ENCODE results near the gene LRRC4C. TPM values are rescaled to one million over a fixed set of nuclear protein-coding genes. Genes with fewer than 3 reads are reported as not detected.

Gene LRRC4C
- total RNA-seq, 1 donor from 2014 or later: 0.64 TPM

- H3K4me3 Mint-ChIP-seq (ENCODE audit: unreplicated experiment): no peak overlapping the region
- H3K4me1 Mint-ChIP-seq (ENCODE audit: low read depth, unreplicated experiment): peaks cover 4% of the 10 kb centered on the region
- DNase-seq: no peak
- peaks cover 6% of the 10 kb centered on the region for H3K9me3 Mint-ChIP-seq (ENCODE audit: unreplicated experiment)
- no peaks in the 10 kb centered on the region for H3K27me3 Mint-ChIP-seq (ENCODE audit: unreplicated experiment)
- H3K36me3 Mint-ChIP-seq (ENCODE audit: unreplicated experiment): no peaks in the 10 kb centered on the region
- H3K27ac Mint-ChIP-seq (ENCODE audit: unreplicated experiment): no peak overlapping the region
- no peak for TF ChIP-seq CTCF (IDR thresholded peaks at IDR 0.05; ENCODE audit: partially characterized antibody, unreplicated experiment)
Measured at GRCh38 chr11:40713083-40713482, 746.4 kb downstream of the LRRC4C start.

- Mint-ChIP-seq H3K27me3 (ENCODE audit: unreplicated experiment) (no peaks in the 10 kb centered on the region), H3K9me3 (ENCODE audit: unreplicated experiment) (peaks cover 1% of the 10 kb centered on the region), H3K27ac (ENCODE audit: unreplicated experiment) (no peak overlapping the region), H3K4me1 (ENCODE audit: low read depth, unreplicated experiment) (no peaks in the 10 kb centered on the region), H3K36me3 (ENCODE audit: unreplicated experiment) (no peaks in the 10 kb centered on the region), H3K4me3 (ENCODE audit: unreplicated experiment) (no peak overlapping the region)
- no peak for DNase-seq
- TF ChIP-seq CTCF (IDR thresholded peaks at IDR 0.05; ENCODE audit: partially characterized antibody, unreplicated experiment): no peak
Measured at GRCh38 chr11:40701027-40701426, 758.4 kb downstream of the LRRC4C start.

- Mint-ChIP-seq H3K9me3 (ENCODE audit: unreplicated experiment) (no peaks in the 10 kb centered on the region), H3K27me3 (ENCODE audit: unreplicated experiment) (no peaks in the 10 kb centered on the region), H3K36me3 (ENCODE audit: unreplicated experiment) (no peaks in the 10 kb centered on the region), H3K4me1 (ENCODE audit: low read depth, unreplicated experiment) (peaks cover 1% of the 10 kb centered on the region), H3K27ac (ENCODE audit: unreplicated experiment) (no peak overlapping the region), H3K4me3 (ENCODE audit: unreplicated experiment) (no peak overlapping the region)
- no peak for TF ChIP-seq CTCF (IDR thresholded peaks at IDR 0.05; ENCODE audit: partially characterized antibody, unreplicated experiment)
- no peak for DNase-seq
Measured at GRCh38 chr11:40689823-40690222, 769.6 kb downstream of the LRRC4C start.

GRCh38 chr11:40688369-40688768 is 771.1 kb downstream of the LRRC4C start:
- Mint-ChIP-seq H3K4me3 (ENCODE audit: unreplicated experiment) (no peak overlapping the region), H3K36me3 (ENCODE audit: unreplicated experiment) (no peaks in the 10 kb centered on the region), H3K27ac (ENCODE audit: unreplicated experiment) (no peak overlapping the region), H3K27me3 (ENCODE audit: unreplicated experiment) (no peaks in the 10 kb centered on the region), H3K4me1 (ENCODE audit: low read depth, unreplicated experiment) (peaks cover 1% of the 10 kb centered on the region), H3K9me3 (ENCODE audit: unreplicated experiment) (no peaks in the 10 kb centered on the region)
- TF ChIP-seq CTCF (IDR thresholded peaks at IDR 0.05; ENCODE audit: partially characterized antibody, unreplicated experiment): no peak
- no peak for DNase-seq

- H3K4me1 Mint-ChIP-seq (ENCODE audit: low read depth, unreplicated experiment): peaks cover 1% of the 10 kb centered on the region
- H3K27me3 Mint-ChIP-seq (ENCODE audit: unreplicated experiment): no peaks in the 10 kb centered on the region
- H3K4me3 Mint-ChIP-seq (ENCODE audit: unreplicated experiment): no peak overlapping the region
Measured at GRCh38 chr11:40686765-40687164, 772.7 kb downstream of the LRRC4C start.

More at GRCh38 chr11:40686765-40687164, 772.7 kb downstream of the LRRC4C start:
- Mint-ChIP-seq H3K9me3 (ENCODE audit: unreplicated experiment) (no peaks in the 10 kb centered on the region), H3K36me3 (ENCODE audit: unreplicated experiment) (no peaks in the 10 kb centered on the region), H3K27ac (ENCODE audit: unreplicated experiment) (no peak overlapping the region)
- no peak for DNase-seq
- no peak for TF ChIP-seq CTCF (IDR thresholded peaks at IDR 0.05; ENCODE audit: partially characterized antibody, unreplicated experiment)
